ENCODE measurements around the gene GVQW3.
A peak's percentile ranks its signal among the peaks of the same experiment; 100 is the strongest.

- TF ChIP-seq CTCF (tag by site-specific recombination; IDR thresholded peaks at IDR 0.05) (no peak), ATF2 (tag by site-specific recombination; IDR thresholded peaks at IDR 0.05; ENCODE audit: low read depth) (no peak), ZNF777 (tag by site-specific recombination; IDR thresholded peaks at IDR 0.05; ENCODE audit: borderline replicate concordance) (peak; percentile 92), ZNF658 (tag by site-specific recombination; IDR thresholded peaks at IDR 0.05) (no peak), ZNF791 (tag by site-specific recombination; IDR thresholded peaks at IDR 0.05) (no peak), ZBTB7A (tag by site-specific recombination; IDR thresholded peaks at IDR 0.05; ENCODE audit: low read depth) (no peak), ZIC2 (tag by site-specific recombination; IDR thresholded peaks at IDR 0.05) (no peak)
Measured at GRCh38 chr11:76444384-76445120, 63.4 kb downstream of the GVQW3 start, which contains the start of gene EMSY.
